NCI-H2196 (cell line): ENCODE data around the gene PTK7.

Experiments used
- DNase-seq: peaks from one replicate; lab custom pipeline; 2025; ENCODE audit not compliant: unreplicated experiment; lab: John Stamatoyannopoulos, UW

PTK7 gene

DNA sequence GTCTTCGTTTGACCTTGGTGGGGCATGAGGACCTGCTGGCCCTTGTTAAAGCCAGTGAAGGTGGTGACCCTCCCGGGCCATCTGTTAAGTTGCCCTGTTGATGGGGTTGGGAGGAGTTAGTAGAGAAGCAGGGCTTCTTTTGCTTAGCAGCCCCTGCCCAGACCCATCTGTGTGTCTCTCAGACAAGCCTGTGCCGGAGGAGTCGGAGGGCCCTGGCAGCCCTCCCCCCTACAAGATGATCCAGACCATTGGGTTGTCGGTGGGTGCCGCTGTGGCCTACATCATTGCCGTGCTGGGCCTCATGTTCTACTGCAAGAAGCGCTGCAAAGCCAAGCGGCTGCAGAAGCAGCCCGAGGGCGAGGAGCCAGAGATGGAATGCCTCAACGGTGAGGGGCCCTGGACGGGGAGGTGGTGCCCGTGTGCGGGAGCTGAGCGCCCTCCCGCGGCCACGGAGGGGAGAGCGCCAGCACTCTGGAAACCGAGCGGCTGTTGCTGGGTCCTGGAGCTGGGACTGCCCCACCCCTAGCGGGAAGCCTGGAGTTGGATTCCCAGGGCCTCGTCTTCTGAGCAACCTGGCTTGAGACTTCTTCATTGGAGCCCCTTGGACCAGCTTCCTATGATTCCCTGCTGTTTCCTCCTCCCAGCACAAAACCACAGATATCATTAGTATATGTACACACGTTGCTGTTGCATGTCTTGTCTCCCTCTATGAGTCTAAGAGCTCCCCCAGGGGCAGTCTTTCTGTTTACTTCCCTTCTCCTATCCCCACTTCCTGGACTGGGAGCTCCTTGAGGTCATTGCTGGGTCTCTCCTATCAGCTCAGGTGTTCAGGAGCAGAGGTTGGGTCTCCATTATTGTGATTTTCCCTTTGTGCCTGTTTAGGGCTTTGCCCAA lies 67.4 kb downstream of the PTK7 start:
- DNase-seq: peak; percentile 83

DNA sequence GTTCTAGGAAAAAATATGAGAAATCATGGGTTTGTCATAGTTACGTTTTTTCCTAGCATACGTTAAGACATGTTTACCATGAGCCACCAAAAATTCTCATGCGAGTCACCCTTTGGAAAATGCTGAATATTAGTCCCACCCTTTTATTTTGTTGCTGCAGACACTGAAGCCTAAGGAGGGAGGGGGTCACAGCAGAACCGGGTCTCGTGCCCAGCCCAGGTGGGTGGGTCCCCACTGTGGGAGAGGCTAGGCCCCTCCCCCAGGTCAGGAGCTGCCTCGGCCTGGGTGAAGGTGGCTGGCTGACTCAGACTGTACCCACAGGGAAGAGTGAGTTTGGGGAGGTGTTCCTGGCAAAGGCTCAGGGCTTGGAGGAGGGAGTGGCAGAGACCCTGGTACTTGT lies 68.8 kb downstream of the PTK7 start:
- DNase-seq: no peak

- DNase-seq: no peak
Measured at GRCh38 chr6:43146261-43146660, 70.1 kb downstream of the PTK7 start.

GRCh38 chr6:43146709-43147688 lies 70.9 kb downstream of the PTK7 start:
- no peak for DNase-seq

GRCh38 chr6:43147691-43148477 lies 71.8 kb downstream of the PTK7 start:
- DNase-seq: no peak

GRCh38 chr6:43149265-43149664 lies 73.2 kb downstream of the PTK7 start:
- DNase-seq: no peak

GRCh38 chr6:43150051-43150751 lies 74.1 kb downstream of the PTK7 start:
- peak; percentile 77 for DNase-seq

DNA sequence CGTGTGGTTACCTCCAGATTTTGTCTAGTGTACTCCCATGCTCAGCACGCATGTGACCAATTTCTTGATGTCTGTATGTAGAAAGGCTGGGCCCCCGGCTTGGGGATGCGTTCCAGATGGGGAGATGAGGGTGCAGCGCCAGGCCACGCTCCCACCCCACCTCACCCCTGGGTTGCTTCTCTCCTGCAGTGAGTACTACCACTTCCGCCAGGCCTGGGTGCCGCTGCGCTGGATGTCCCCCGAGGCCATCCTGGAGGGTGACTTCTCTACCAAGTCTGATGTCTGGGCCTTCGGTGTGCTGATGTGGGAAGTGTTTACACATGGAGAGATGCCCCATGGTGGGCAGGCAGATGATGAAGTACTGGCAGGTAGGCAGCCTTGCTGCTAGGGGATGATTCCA lies 83.5 kb downstream of the PTK7 start:
- no peak for DNase-seq

DNA sequence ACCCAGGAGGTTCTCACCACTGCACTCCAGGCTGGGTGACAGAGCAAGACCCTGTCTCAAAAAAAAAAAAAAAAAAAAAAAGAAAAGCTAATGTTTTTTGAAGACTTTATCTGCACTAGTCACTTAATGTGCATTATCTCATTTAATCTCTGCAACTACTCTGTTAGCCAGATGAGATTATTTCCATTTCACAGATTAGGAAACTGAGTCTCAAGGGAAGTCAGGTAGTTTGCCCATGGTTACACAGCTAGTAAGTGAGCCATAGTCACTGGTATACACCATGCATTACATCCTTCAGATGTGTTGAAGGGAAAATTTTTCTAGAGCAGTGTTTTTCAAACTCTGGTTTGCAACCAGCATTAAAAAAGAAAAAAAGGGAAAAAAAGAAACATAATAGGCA lies 87.8 kb downstream of the PTK7 start:
- DNase-seq: no peak

GRCh38 chr6:43170417-43170930 lies 94.4 kb downstream of the PTK7 start:
- DNase-seq: peak; percentile 80

- DNase-seq: peak; percentile 99
Measured at GRCh38 chr6:43170931-43171706, 95.0 kb downstream of the PTK7 start, which contains the start of gene SRF. SRF (plus strand) TSS chr6:43171269; CDS start chr6:43171657, 388 bp downstream.

- no peak for DNase-seq
Measured at GRCh38 chr6:43171707-43172103, 95.6 kb downstream of the PTK7 start.

DNA sequence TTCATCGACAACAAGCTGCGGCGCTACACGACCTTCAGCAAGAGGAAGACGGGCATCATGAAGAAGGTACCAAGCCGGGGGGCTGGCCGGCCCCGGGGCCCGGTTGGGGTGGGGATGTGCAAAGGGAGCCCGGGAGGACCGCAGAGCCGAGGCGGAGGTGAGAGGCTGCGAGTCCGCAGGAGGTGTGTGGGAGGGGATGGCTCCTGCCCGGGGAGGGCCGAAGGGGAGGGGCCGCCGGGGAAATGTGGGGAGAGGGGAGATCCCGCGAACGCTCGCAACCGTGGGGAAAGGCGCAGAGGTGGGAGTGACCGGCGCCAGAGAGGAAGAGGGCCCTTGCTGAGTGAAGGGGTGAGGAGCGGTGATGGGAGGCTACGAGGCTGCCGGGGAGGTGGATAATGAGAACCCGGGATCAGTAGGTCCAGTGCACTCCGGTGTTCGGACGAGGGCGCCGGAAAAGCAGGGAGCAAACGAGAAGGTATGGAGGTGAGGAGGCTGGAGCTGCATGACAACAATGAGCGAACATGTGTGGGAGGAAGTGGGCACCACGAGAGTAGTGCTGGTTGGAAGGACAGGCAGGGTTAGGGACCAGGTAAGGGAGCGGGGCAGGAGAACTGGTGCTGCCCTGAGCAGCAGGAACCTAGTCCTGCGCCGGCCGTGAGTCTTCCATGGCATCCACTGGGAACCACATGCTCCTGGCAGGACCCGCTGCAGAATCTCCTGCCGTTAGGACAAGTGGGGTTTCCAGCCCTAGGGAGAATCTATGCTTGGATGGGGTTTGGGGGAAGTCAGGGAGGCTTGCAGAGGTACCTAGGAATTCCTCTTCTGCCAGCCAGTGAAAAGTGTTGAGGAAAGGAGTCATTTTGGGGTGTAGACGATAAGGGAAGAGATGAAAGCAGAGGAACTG lies 96.2 kb downstream of the PTK7 start:
- DNase-seq: peak; percentile 8

DNA sequence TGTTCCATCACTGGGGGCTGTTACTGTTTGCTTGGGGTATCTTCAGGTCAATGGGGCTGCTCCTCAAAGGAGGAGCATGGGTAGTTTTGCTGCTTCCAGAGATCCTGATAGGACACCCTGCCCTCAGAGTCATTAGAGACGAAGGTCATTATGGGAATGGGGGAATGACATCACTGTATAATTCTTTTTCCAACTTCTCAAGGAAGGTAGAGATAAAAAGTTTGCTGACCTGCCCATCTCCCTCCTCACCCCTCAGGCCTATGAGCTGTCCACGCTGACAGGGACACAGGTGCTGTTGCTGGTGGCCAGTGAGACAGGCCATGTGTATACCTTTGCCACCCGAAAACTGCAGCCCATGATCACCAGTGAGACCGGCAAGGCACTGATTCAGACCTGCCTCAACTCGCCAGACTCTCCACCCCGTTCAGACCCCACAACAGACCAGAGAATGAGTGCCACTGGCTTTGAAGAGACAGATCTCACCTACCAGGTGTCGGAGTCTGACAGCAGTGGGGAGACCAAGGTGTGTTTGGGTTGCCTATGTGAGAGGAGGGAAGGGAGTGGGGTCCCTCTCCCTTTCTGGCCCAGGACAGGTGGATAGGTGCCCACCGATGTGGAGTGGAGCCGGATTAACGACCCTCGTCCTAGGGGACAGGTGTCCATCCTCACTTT lies 97.6 kb downstream of the PTK7 start:
- no peak for DNase-seq

DNA sequence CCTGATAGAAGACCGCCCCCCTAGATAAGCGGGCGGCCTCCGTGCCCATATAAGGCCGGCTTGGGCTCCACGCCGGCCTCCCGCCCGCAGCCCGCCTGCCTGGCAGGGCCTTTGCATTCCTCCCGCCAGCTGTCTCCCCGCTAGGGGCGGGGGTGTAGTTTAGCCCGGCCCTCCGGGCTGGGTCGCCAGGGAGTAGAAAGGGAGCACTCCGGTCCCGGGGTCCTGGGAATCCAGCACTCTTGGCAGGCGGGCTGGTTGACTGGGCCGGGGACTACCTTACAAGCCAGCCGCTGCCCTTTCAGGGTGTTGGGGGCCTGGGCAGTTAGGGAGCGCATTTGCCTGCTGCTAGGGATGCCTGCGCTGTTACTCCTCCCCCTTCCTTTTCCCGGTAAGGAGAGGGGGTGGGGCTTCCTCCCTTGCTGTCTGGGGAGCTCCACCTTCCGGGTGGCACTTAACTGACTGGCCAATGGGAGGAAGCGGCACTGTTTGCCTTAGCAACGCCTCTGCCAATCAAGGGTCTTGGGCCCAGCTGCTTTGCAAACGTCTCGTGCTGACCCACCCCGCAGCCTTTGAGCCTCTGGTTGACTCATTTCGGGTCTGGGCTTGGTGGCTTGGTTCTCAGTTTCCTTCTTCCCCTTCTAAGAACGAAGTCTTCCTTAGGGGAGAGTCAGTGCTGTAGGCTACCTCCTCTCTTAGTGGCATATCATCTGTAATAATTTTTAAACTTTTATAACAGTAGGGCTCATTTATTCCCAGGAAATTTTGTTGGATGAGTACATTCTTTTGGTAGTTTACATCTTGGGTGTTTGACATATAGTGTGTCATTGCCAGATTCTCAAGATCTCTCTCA lies 98.4 kb downstream of the PTK7 start:
- DNase-seq: peak; percentile 96

DNA sequence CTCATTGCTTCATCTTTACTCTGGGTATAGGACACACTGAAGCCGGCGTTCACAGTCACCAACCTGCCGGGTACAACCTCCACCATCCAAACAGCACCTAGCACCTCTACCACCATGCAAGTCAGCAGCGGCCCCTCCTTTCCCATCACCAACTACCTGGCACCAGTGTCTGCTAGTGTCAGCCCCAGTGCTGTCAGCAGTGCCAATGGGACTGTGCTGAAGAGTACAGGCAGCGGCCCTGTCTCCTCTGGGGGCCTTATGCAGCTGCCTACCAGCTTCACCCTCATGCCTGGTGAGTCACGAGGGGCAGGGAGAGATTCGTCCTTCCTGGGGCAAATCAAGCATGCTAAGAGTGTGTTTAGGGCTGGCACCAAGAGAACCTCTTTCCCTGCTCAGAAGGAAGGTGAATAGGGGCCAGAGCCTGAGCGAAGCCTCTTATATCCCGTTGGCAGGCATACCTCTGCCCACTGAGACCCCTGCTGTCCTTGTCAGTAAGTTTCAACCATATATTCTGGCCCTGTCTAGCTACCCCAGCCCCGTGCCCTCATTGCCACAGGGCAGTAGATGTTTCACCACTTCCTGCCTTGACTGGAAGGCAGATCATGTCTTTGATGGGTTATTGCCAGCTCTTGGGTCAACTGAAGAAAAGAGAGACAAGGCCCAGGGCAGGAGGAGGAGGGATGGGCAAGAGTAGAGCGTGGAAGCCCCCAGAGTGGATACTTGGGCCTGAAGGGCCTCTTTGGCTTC lies 99.7 kb downstream of the PTK7 start:
- DNase-seq: no peak
